MG63 (cell line): ENCODE data around the gene DELE1. TPM values are rescaled to one million over a fixed set of nuclear protein-coding genes. Genes with fewer than 3 reads are reported as not detected.

Experiments
- DNase-seq: peaks from one replicate; pipeline ENCODE4 v3.0.0-alpha.2; 2020
- H3K27me3 ChIP-seq: fragments of 250-450 bp; sonication (Bioruptor Pico); 2 replicates; pipeline ENCODE4 v1.5.1; 2020; ENCODE audit warnings: mild to moderate bottlenecking, moderate library complexity
- H3K36me3 ChIP-seq: fragments of 250-450 bp; sonication (Bioruptor Pico); 2 replicates; pipeline ENCODE4 v1.5.1; 2020; ENCODE audit warnings: mild to moderate bottlenecking, moderate library complexity
- H3K4me3 ChIP-seq: fragments of 250-450 bp; sonication (Bioruptor Pico); 2 replicates; pipeline ENCODE4 v1.5.1; 2020; ENCODE audit warnings: mild to moderate bottlenecking, moderate library complexity
- H3K9me3 ChIP-seq: fragments of 250-450 bp; sonication (Bioruptor Pico); 2 replicates; pipeline ENCODE4 v1.5.1; 2020; ENCODE audit warnings: mild to moderate bottlenecking, moderate library complexity
- total RNA-seq: library from RNA; depleted of rRNA; stranded (reverse); fragments of >200 nt; shearing (Covaris generic); gene quantifications from 2 replicates; pipeline ENCODE4 v1.2.3, GENCODE V29; 2014; ENCODE audit warnings: low replicate concordance

The DELE1 gene
- total RNA-seq, 1 experiment from 2014 or later: 95.9 TPM

- Histone ChIP-seq H3K9me3 (no peaks in the 10 kb centered on the region), H3K36me3 (no peaks in the 10 kb centered on the region), H3K27me3 (no peaks in the 10 kb centered on the region), H3K4me3 (no peak overlapping the region)
- peak; percentile 80 for DNase-seq
These were observed 37.0 kb downstream of the DELE1 start for GRCh38 chr5:141960449-141961323.

- H3K9me3 ChIP-seq: no peaks in the 10 kb centered on the region
- no peak overlapping the region for H3K4me3 ChIP-seq
- H3K27me3 ChIP-seq: no peaks in the 10 kb centered on the region
- no peak for DNase-seq
- H3K36me3 ChIP-seq: no peaks in the 10 kb centered on the region
These were observed 37.8 kb downstream of the DELE1 start for GRCh38 chr5:141961466-141961865.

GRCh38 chr5:141963701-141964100 is 40.0 kb downstream of the DELE1 start:
- Histone ChIP-seq H3K9me3 (no peaks in the 10 kb centered on the region), H3K27me3 (no peaks in the 10 kb centered on the region), H3K36me3 (no peaks in the 10 kb centered on the region), H3K4me3 (no peak overlapping the region)
- DNase-seq: no peak

- Histone ChIP-seq H3K27me3 (no peaks in the 10 kb centered on the region), H3K9me3 (no peaks in the 10 kb centered on the region), H3K36me3 (no peaks in the 10 kb centered on the region), H3K4me3 (no peak overlapping the region)
- no peak for DNase-seq
These were observed 41.4 kb downstream of the DELE1 start for GRCh38 chr5:141965071-141965470.

- no peak for DNase-seq
- H3K27me3 ChIP-seq: no peaks in the 10 kb centered on the region
- peaks cover 7% of the 10 kb centered on the region for H3K36me3 ChIP-seq
- no peaks in the 10 kb centered on the region for H3K9me3 ChIP-seq
- no peak overlapping the region for H3K4me3 ChIP-seq
These were observed 42.7 kb downstream of the DELE1 start for GRCh38 chr5:141966275-141966962.

- Histone ChIP-seq H3K27me3 (no peaks in the 10 kb centered on the region), H3K4me3 (no peak overlapping the region), H3K9me3 (no peaks in the 10 kb centered on the region), H3K36me3 (peaks cover 7% of the 10 kb centered on the region)
- no peak for DNase-seq
These were observed 43.3 kb downstream of the DELE1 start for GRCh38 chr5:141966963-141967333.

- peak within 1 kb of the TSS; percentile 86 for H3K4me3 ChIP-seq
- no peaks in the 10 kb centered on the region for H3K9me3 ChIP-seq
- peaks cover 27% of the 10 kb centered on the region for H3K36me3 ChIP-seq
- no peaks in the 10 kb centered on the region for H3K27me3 ChIP-seq
- DNase-seq: peak; percentile 99
These were observed 45.4 kb downstream of the DELE1 start, which contains the start of gene RNF14 for GRCh38 chr5:141968914-141969608. Gene RNF14, plus strand, starts transcription at chr5:141969105. Its CDS starts 4,484 bp downstream, at chr5:141973589.

GRCh38 chr5:141969783-141970771 is 46.4 kb downstream of the DELE1 start:
- Histone ChIP-seq H3K4me3 (peak overlapping the region; percentile 86), H3K36me3 (peaks cover 37% of the 10 kb centered on the region), H3K9me3 (no peaks in the 10 kb centered on the region), H3K27me3 (no peaks in the 10 kb centered on the region)
- no peak for DNase-seq

GRCh38 chr5:141973871-141974595 is 50.4 kb downstream of the DELE1 start:
- no peak overlapping the region for H3K4me3 ChIP-seq
- DNase-seq: no peak
- no peaks in the 10 kb centered on the region for H3K9me3 ChIP-seq
- no peaks in the 10 kb centered on the region for H3K27me3 ChIP-seq
- H3K36me3 ChIP-seq: peaks cover 74% of the 10 kb centered on the region

GRCh38 chr5:141976176-141976575 is 52.5 kb downstream of the DELE1 start:
- no peak overlapping the region for H3K4me3 ChIP-seq
- DNase-seq: no peak
- H3K9me3 ChIP-seq: no peaks in the 10 kb centered on the region
- peaks cover 87% of the 10 kb centered on the region for H3K36me3 ChIP-seq
- H3K27me3 ChIP-seq: no peaks in the 10 kb centered on the region

- Histone ChIP-seq H3K4me3 (no peak overlapping the region), H3K9me3 (no peaks in the 10 kb centered on the region), H3K36me3 (peaks cover 87% of the 10 kb centered on the region), H3K27me3 (no peaks in the 10 kb centered on the region)
- DNase-seq: no peak
These were observed 54.7 kb downstream of the DELE1 start for GRCh38 chr5:141978389-141978788.

GRCh38 chr5:141982626-141983025 is 59.0 kb downstream of the DELE1 start:
- H3K27me3 ChIP-seq: no peaks in the 10 kb centered on the region
- DNase-seq: no peak
- peaks cover 88% of the 10 kb centered on the region for H3K36me3 ChIP-seq
- no peak overlapping the region for H3K4me3 ChIP-seq
- H3K9me3 ChIP-seq: no peaks in the 10 kb centered on the region

GRCh38 chr5:141986072-141986471 is 62.4 kb downstream of the DELE1 start:
- peaks cover 72% of the 10 kb centered on the region for H3K36me3 ChIP-seq
- no peak overlapping the region for H3K4me3 ChIP-seq
- no peaks in the 10 kb centered on the region for H3K9me3 ChIP-seq
- no peaks in the 10 kb centered on the region for H3K27me3 ChIP-seq
- no peak for DNase-seq

GRCh38 chr5:141989720-141990119 is 66.0 kb downstream of the DELE1 start:
- Histone ChIP-seq H3K9me3 (no peaks in the 10 kb centered on the region), H3K27me3 (no peaks in the 10 kb centered on the region), H3K36me3 (peaks cover 73% of the 10 kb centered on the region), H3K4me3 (no peak overlapping the region)
- DNase-seq: no peak
